ENCODE results near the gene FBXW10B. TPM values are rescaled to one million over a fixed set of nuclear protein-coding genes. Genes with fewer than 3 reads are reported as not detected.

The FBXW10B gene
- polyA plus RNA-seq, 10 donors: 0.67 to 3.2 (median 1.3) TPM

Other genes starting within 250 kb of the FBXW10B start
- 10 to 100 TPM in 1 of 10 donors, 1 to 10 TPM in 8, under 1 TPM in 1; 0.88 to 10.6 (median 2.8) TPM for gene CDRT4, start 152.1 kb downstream of the FBXW10B start, polyA plus RNA-seq (ENCODE audit: insufficient read length in 10 of 10)
- 10 to 100 TPM in 1 of 10 donors, 1 to 10 TPM in 9; 4.3 to 13.8 (median 8.4) TPM for gene TVP23C, start 56.2 kb downstream of the FBXW10B start, polyA plus RNA-seq (ENCODE audit: insufficient read length in 10 of 10)
- 10 to 100 TPM; 35.8 to 59.2 (median 41.0) TPM for gene TRIM16, start 64.6 kb upstream of the FBXW10B start, polyA plus RNA-seq (ENCODE audit: insufficient read length in 10 of 10)
- 10 to 100 TPM; 19.3 to 27.9 (median 24.7) TPM for gene ZNF286A, start 80.0 kb upstream of the FBXW10B start, polyA plus RNA-seq (ENCODE audit: insufficient read length in 10 of 10)
- gene TBC1D26, start 112.6 kb upstream of the FBXW10B start, polyA plus RNA-seq (ENCODE audit: insufficient read length in 10 of 10): under 1 TPM; 0.12 to 0.73 (median 0.44) TPM

Data from muscle of back (tissue), 10 donors.